GM12878 (cell line): Measurements from ENCODE around the gene FMNL2. TPM values are rescaled to one million over a fixed set of nuclear protein-coding genes. Genes with fewer than 3 reads are reported as not detected.

Source experiments
- ATAC-seq: fragments of 200-7000 bp; cut with Tn5 transposase; 3 replicates; pipeline ENCODE4 v1.9.1; 2020; ENCODE audit warnings: mild to moderate bottlenecking, moderate library complexity
- BruUV-seq: library from RNA; stranded (reverse); fragments of 400-500 nt; replicated peaks from 2 replicates; lab custom pipeline; 2021; lab: Mats Ljungman, UMichigan
- CTCF ChIA-PET: fragments of 300-600 bp; sonication (Branson Sonifier 250); formaldehyde crosslinking; extraction: SDS; loops from one replicate; lab custom pipeline; 2021; ENCODE audit warnings: inconsistent platforms; lab: Yijun Ruan, JAX
- POLR2A ChIA-PET: fragments of 350-600 bp; formaldehyde crosslinking; extraction: SDS; loops from one replicate; lab custom pipeline; 2021; ENCODE audit warnings: inconsistent platforms; lab: Charles Lee
- RAD21 ChIA-PET: fragments of 300-600 bp; sonication (Branson Sonifier 250); formaldehyde crosslinking; loops from one replicate; lab custom pipeline; 2023; ENCODE audit warnings: antibody characterized with exemption; ENCODE audit not compliant: unreplicated experiment; lab: Charles Lee
- SMC1A ChIA-PET: fragments of 300-600 bp; sonication (Branson Sonifier 250); formaldehyde crosslinking; loops from one replicate; lab custom pipeline; 2023; ENCODE audit not compliant: unreplicated experiment, uncharacterized antibody; lab: Charles Lee
- DNase-seq: peaks from one replicate; pipeline ENCODE4 v3.0.0-alpha.2; 2011; ENCODE audit warnings: low read depth, low spot score
- FAIRE-seq: peaks from 3 replicates; lab custom pipeline; 2011; peaks lifted over from hg19 to GRCh38; lab: Jason Lieb, UNC
- H2AFZ ChIP-seq: 2 replicates; pipeline ENCODE4 v1.6.0; 2011; ENCODE audit warnings: low read depth, low read length, control low read depth; ENCODE audit not compliant: control insufficient read depth
- H3K27ac ChIP-seq: 2 replicates; pipeline ENCODE4 v1.5.1; 2011; ENCODE audit warnings: control low read depth; ENCODE audit not compliant: control insufficient read depth, insufficient read depth
- H3K27me3 ChIP-seq, 2 experiments: replicated peaks in 1 of 2; 2 replicates each; pipeline versions ENCODE4 v1.6.0 to v1.6.1; 2011; ENCODE audit warnings: low read length in 1 of 2; ENCODE audit not compliant: control insufficient read depth in 2 of 2, insufficient read depth in 2 of 2
- H3K36me3 ChIP-seq, 2 experiments: 2 replicates each; pipeline ENCODE4 v1.5.1; 2011; ENCODE audit warnings: low read length in 1 of 2; ENCODE audit not compliant: control insufficient read depth in 2 of 2, insufficient read depth in 2 of 2
- H3K4me1 ChIP-seq: 2 replicates; pipeline ENCODE4 v1.6.1; 2011; ENCODE audit warnings: mild to moderate bottlenecking, low read length, moderate library complexity, mixed read lengths; ENCODE audit not compliant: control insufficient read depth, insufficient read depth
- H3K4me2 ChIP-seq: 2 replicates; pipeline ENCODE4 v1.6.0; 2011; ENCODE audit warnings: control low read depth; ENCODE audit not compliant: control insufficient read depth, insufficient read depth
- H3K4me3 ChIP-seq: fragments of 200-600 bp; sonication (generic); 2 replicates; pipeline ENCODE4 v1.5.1; 2016
- H3K79me2 ChIP-seq: 2 replicates; pipeline ENCODE4 v1.6.0; 2011; ENCODE audit warnings: low read length; ENCODE audit not compliant: control insufficient read depth, insufficient read depth
- H3K9ac ChIP-seq: 2 replicates; pipeline ENCODE4 v1.8.0; 2011; ENCODE audit warnings: low read length, control low read depth, mixed read lengths; ENCODE audit not compliant: control insufficient read depth, insufficient read depth
- H3K9me3 ChIP-seq: replicated peaks from 3 replicates; pipeline ENCODE4 v1.5.1; 2011; ENCODE audit warnings: mild to moderate bottlenecking, low read length; ENCODE audit not compliant: control insufficient read depth, insufficient read depth
- H4K20me1 ChIP-seq: 2 replicates; pipeline ENCODE4 v1.6.0; 2011; ENCODE audit not compliant: control insufficient read depth, insufficient read depth
- CEBPZ ChIP-seq: fragments of 150-350 bp; IDR thresholded peaks from 2 replicates; pipeline ENCODE4 v1.6.1; 2016; ENCODE audit warnings: low read depth, low read length
- MLLT1 ChIP-seq: fragments of 450-650 bp; IDR thresholded peaks from 2 replicates; pipeline ENCODE4 v1.6.1; 2016; ENCODE audit warnings: mild to moderate bottlenecking
- RAD21 ChIP-seq: IDR thresholded peaks from 2 replicates; pipeline ENCODE4 v1.6.1; 2011; ENCODE audit warnings: mild to moderate bottlenecking, low read depth, low read length, moderate library complexity; ENCODE audit not compliant: insufficient read depth
- SIN3A ChIP-seq: IDR thresholded peaks from 2 replicates; pipeline ENCODE4 v1.6.1; 2012; ENCODE audit warnings: low read depth, low read length, improper control_type of control experiment
- TCF7 ChIP-seq: IDR thresholded peaks from 2 replicates; pipeline ENCODE4 v1.6.1; 2014; ENCODE audit warnings: antibody characterized with exemption, borderline replicate concordance
- ZNF687 ChIP-seq: fragments of 450-650 bp; IDR thresholded peaks from 2 replicates; pipeline ENCODE4 v1.6.1; 2017; ENCODE audit warnings: mild to moderate bottlenecking, moderate library complexity
- WGBS: methylation state at CpG from one replicate; pipeline ENCODE4 v1.1.6; 2016; ENCODE audit warnings: low lambda C conversion rate; ENCODE audit not compliant: insufficient replicate concordance, insufficient coverage; ENCODE audit errors: missing lambda C conversion rate; 5-methylcytosine and 5-hydroxymethylcytosine counted together
- in situ Hi-C: fragments of 300-500 bp; cut with MboI; formaldehyde crosslinking; loops from 9 replicates; pipeline ENCODE4 v1.14.3; 2018; ENCODE audit warnings: mixed read lengths
- intact Hi-C: fragments of 100-400 bp; cut with micrococcal nuclease; formaldehyde crosslinking; loops from one replicate; pipeline ENCODE4 v1.14.2; 2022; ENCODE audit not compliant: unreplicated experiment
- polyA plus RNA-seq, 11 experiments: library from polyadenylated mRNA; depleted of rRNA in 4 of 11; unstranded in 6 of 11; stranded (reverse) in 5 of 11; fragments of >200 nt; fragmentation: Nextera tagmentation in 4 of 11; fragmentation: Illumina TruSeq in 1 of 11; extraction: Ambion mirVana in 4 of 11; extraction: Trizol in 1 of 11; gene quantifications; 1 replicate in 1 of 11; 2 replicates in 10 of 11; pipeline versions ENCODE4 v1.2.1 to v1.2.3, GENCODE V29; 2011 to 2016; ENCODE audit warnings: inconsistent platforms in 2 of 11, missing spikeins in 2 of 11, low read depth in 1 of 11
- total RNA-seq, 4 experiments: library from RNA; depleted of rRNA in 3 of 4; stranded (reverse); fragments of >200 nt in 3 of 4; fragmentation: Illumina TruSeq in 1 of 4; extraction: Trizol in 1 of 4; gene quantifications; 2 replicates each; pipeline versions ENCODE4 v1.2.1 to v1.2.3, GENCODE V29; 2013 to 2021

The FMNL2 gene
- total and polyA plus RNA-seq, 10 of the 15 experiments (the other 5 are each of a cell fraction or from before 2014, with no cell fraction given): 0.13 to 9.9 (median 0.35) TPM

- no peaks in the 10 kb centered on the region for H3K4me1 ChIP-seq
- TF ChIP-seq ZNF687 (no peak), CEBPZ (no peak), MLLT1 (no peak), TCF7 (no peak), SIN3A (no peak), RAD21 (no peak)
- TF ChIP-seq, all 136 proteins: peak for 0
- FAIRE-seq: no peak
- ChIA-PET CTCF (interaction anchor here (1.7 to 1.9 kb wide), 2 partner anchors 10 to 55 kb away, joined by 3 to 4 read pairs; no protein-coding TSS in a partner anchor), SMC1A (interaction anchor here (0.6 to 1.4 kb wide), 4 partner anchors 9 to 25 kb away, joined by 3 to 4 read pairs (median 4); no protein-coding TSS in a partner anchor), RAD21 (no interaction called here), POLR2A (interaction anchor here (0.6 to 0.7 kb wide), 3 partner anchors 12 to 111 kb away, joined by 3 to 5 read pairs (median 3); no protein-coding TSS in a partner anchor)
- Histone ChIP-seq H4K20me1 (no peaks in the 10 kb centered on the region), H3K9me3 (no peaks in the 10 kb centered on the region), H3K27ac (no peak overlapping the region), H2AFZ (no peak overlapping the region), H3K36me3 (peaks cover 4 to 31% of the 10 kb centered on the region in 2 experiments), H3K79me2 (no peaks in the 10 kb centered on the region), H3K9ac (no peak overlapping the region), H3K27me3 (no peaks in the 10 kb centered on the region), H3K4me2 (no peak overlapping the region), H3K4me3 (no peak overlapping the region)
- in situ Hi-C loops: loop anchor here (25.0 kb wide), 1 partner anchor 1199 kb away; no protein-coding TSS in a partner anchor
- intact Hi-C loops: no loop called here
- no peak for ATAC-seq
- no TSS peak for BruUV-seq
- no peak for DNase-seq
- 100% methylated on average over 2 of the region's 4 CpGs for WGBS
Observed at GRCh38 chr2:152661076-152661475, 326.1 kb downstream of the FMNL2 start.
